HepG2 (cell line): Measurements from ENCODE around the gene MTSS2. TPM values are rescaled to one million over a fixed set of nuclear protein-coding genes. Genes with fewer than 3 reads are reported as not detected.

ENCODE experiments used
- FOXK1 ChIP-seq: sonication (generic); formaldehyde crosslinking; IDR thresholded peaks from 2 replicates; pipeline ENCODE4 v1.4.0; 2020; ENCODE audit warnings: low read depth, missing genetic modification reagents, borderline replicate concordance
- KLF12 ChIP-seq: sonication (generic); formaldehyde crosslinking; IDR thresholded peaks from 2 replicates; pipeline ENCODE4 v1.4.0; 2020; ENCODE audit warnings: missing genetic modification reagents, borderline replicate concordance
- KLF9 ChIP-seq: IDR thresholded peaks from 2 replicates; pipeline ENCODE4 v1.6.1; 2016; ENCODE audit warnings: low read depth
- MATR3 ChIP-seq: sonication (generic); formaldehyde crosslinking; IDR thresholded peaks from 2 replicates; pipeline ENCODE4 v1.4.0; 2020; ENCODE audit warnings: missing genetic modification reagents
- NCOA1 ChIP-seq: sonication (generic); formaldehyde crosslinking; IDR thresholded peaks from 2 replicates; pipeline ENCODE4 v1.9.0; 2021; ENCODE audit warnings: missing genetic modification reagents
- NCOA2 ChIP-seq: sonication (generic); formaldehyde crosslinking; IDR thresholded peaks from 2 replicates; pipeline ENCODE4 v1.8.0; 2022; ENCODE audit warnings: inconsistent platforms
- NFKB2 ChIP-seq: sonication (generic); formaldehyde crosslinking; IDR thresholded peaks from 2 replicates; pipeline ENCODE4 v1.4.0; 2020; ENCODE audit warnings: missing genetic modification reagents, borderline replicate concordance
- NR2F2 ChIP-seq: IDR thresholded peaks from 2 replicates; pipeline ENCODE4 v1.6.1; 2012; ENCODE audit warnings: low read depth, inconsistent platforms, borderline replicate concordance
- RBFOX2 ChIP-seq: fragments of 200-400 bp; formaldehyde crosslinking; IDR thresholded peaks from 2 replicates; pipeline ENCODE4 v1.6.1; 2017; ENCODE audit warnings: low read depth, mild to moderate bottlenecking, low read length
- SIX1 ChIP-seq: sonication (generic); formaldehyde crosslinking; IDR thresholded peaks from 2 replicates; pipeline ENCODE4 v1.4.0; 2020; ENCODE audit warnings: missing genetic modification reagents, borderline replicate concordance
- ZBTB3 ChIP-seq: sonication (generic); formaldehyde crosslinking; IDR thresholded peaks from 2 replicates; pipeline ENCODE4 v1.4.0; 2020; ENCODE audit warnings: low read depth, mild to moderate bottlenecking, moderate library complexity, missing genetic modification reagents, borderline replicate concordance
- ZNF3 ChIP-seq: IDR thresholded peaks from 2 replicates; pipeline ENCODE4 v1.7.0; 2017; ENCODE audit warnings: inconsistent platforms
- ZNF605 ChIP-seq: sonication (generic); formaldehyde crosslinking; IDR thresholded peaks from 2 replicates; pipeline ENCODE4 v1.8.0; 2022; ENCODE audit warnings: mild to moderate bottlenecking, missing genetic modification reagents
- polyA plus RNA-seq, 8 experiments: library from polyadenylated mRNA; depleted of rRNA in 3 of 8; stranded (reverse) in 7 of 8; unstranded in 1 of 8; fragments of >200 nt; fragmentation: Illumina TruSeq in 4 of 8; extraction: Trizol in 4 of 8; gene quantifications; 2 replicates each; pipeline versions ENCODE4 v1.2.1 to v1.2.3, GENCODE V29; 2011 to 2016; ENCODE audit warnings: low read depth in 4 of 8, missing spikeins in 1 of 8, mixed read lengths in 1 of 8; ENCODE audit not compliant: insufficient read depth in 1 of 8
- total RNA-seq, 5 experiments: library from RNA; depleted of rRNA; stranded (reverse); fragments of >200 nt; fragmentation: Illumina TruSeq; extraction: Trizol; gene quantifications; 2 replicates each; pipeline ENCODE4 v1.2.3, GENCODE V29; 2016; ENCODE audit warnings: low read depth in 1 of 5
- TF ChIP-seq, protein P1 (sequence below): sonication (generic); formaldehyde crosslinking; IDR thresholded peaks from 2 replicates; pipeline ENCODE4 v1.5.0; 2020; ENCODE audit warnings: missing genetic modification reagents, mild to moderate bottlenecking, borderline replicate concordance
- TF ChIP-seq, protein P2 (sequence below): IDR thresholded peaks from 2 replicates; pipeline ENCODE4 v1.6.1; 2018; ENCODE audit warnings: missing genetic modification reagents, mild to moderate bottlenecking, missing compliant biosample characterization
- TF ChIP-seq, protein P3 (sequence below): sonication (generic); formaldehyde crosslinking; IDR thresholded peaks from 2 replicates; pipeline ENCODE4 v1.9.0; 2021; ENCODE audit warnings: missing genetic modification reagents, mild to moderate bottlenecking, borderline replicate concordance
- TF ChIP-seq, protein P4 (sequence below): IDR thresholded peaks from 2 replicates; pipeline ENCODE4 v1.6.1; 2016; ENCODE audit warnings: low read depth
- TF ChIP-seq, protein P5 (sequence below): sonication (generic); formaldehyde crosslinking; IDR thresholded peaks from 2 replicates; pipeline ENCODE4 v1.5.0; 2020; ENCODE audit warnings: mild to moderate bottlenecking, missing genetic modification reagents
- TF ChIP-seq, protein P6 (sequence below): sonication (generic); formaldehyde crosslinking; IDR thresholded peaks from 2 replicates; pipeline ENCODE4 v1.8.0; 2022; ENCODE audit warnings: missing genetic modification reagents, mild to moderate bottlenecking, moderate library complexity, borderline replicate concordance

The MTSS2 gene
- total and polyA plus RNA-seq, 2 of the 13 experiments (the other 11 are each of a cell fraction or from before 2014, with no cell fraction given): 132 to 242 TPM

DNA sequence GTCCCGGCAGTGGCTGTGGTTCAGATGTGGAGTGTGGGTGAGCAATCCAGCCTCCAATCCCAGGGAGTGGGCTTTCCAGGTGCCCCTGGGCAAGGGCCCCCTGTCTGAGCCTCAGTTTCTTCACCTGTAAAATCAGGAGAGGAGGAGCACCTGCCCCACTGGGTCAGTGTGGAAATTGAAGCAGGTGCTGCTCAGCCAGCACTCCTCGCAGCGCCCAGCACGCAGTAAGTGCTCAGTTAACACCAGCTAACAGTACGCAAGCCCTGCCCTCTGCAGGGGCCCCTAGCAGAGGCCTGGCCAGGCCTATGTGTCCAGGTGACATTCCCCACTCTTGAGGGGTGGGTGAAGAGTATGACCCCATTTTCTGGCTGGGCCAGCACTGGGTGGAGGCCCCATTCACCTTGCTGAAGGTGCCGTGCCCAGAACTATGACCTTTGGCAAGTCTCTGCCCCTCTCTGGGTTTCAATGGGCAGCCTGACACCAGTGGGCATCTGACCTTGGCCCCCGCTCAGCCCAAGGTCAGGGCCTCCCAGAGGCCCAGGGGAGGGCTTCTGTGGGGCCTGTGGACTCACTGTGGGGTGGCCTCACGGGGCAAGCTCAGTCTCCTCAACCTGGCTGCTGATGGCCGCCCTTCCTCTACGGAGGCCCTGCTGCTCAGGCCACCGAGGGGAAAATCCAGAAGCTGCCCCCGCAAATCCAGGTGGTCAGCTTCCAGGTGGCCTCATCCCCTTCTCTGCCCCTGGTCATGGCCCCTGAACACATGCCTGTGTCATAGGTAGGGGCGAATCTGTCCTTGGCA, 2.5 kb downstream of the MTSS2 start (continued):
- TF ChIP-seq, protein P1, sequence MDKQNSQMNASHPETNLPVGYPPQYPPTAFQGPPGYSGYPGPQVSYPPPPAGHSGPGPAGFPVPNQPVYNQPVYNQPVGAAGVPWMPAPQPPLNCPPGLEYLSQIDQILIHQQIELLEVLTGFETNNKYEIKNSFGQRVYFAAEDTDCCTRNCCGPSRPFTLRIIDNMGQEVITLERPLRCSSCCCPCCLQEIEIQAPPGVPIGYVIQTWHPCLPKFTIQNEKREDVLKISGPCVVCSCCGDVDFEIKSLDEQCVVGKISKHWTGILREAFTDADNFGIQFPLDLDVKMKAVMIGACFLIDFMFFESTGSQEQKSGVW (CRISPR knock-in tag): no peak
- TF ChIP-seq NCOA2 (peak; percentile 65), KLF9 (CRISPR knock-in tag) (no peak), ZNF3 (CRISPR knock-in tag) (no peak), NCOA1 (CRISPR knock-in tag) (no peak), NR2F2 (peak; percentile 51; the same call in 1 of the 2 replicates), SIX1 (CRISPR knock-in tag) (no peak), NFKB2 (CRISPR knock-in tag) (peak; percentile 80; the same call in 1 of the 2 replicates), ZBTB3 (0 out of 2 replicates have a peak, but pooled peaks have one; percentile 45), KLF12 (CRISPR knock-in tag) (peak; percentile 82), RBFOX2 (peak; percentile 87), ZNF605 (CRISPR knock-in tag) (no peak), MATR3 (CRISPR knock-in tag) (no peak), FOXK1 (CRISPR knock-in tag) (no peak)
- TF ChIP-seq, protein P2, sequence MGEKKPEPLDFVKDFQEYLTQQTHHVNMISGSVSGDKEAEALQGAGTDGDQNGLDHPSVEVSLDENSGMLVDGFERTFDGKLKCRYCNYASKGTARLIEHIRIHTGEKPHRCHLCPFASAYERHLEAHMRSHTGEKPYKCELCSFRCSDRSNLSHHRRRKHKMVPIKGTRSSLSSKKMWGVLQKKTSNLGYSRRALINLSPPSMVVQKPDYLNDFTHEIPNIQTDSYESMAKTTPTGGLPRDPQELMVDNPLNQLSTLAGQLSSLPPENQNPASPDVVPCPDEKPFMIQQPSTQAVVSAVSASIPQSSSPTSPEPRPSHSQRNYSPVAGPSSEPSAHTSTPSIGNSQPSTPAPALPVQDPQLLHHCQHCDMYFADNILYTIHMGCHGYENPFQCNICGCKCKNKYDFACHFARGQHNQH (CRISPR knock-in tag): no peak; the same call in 1 of the 2 replicates
- TF ChIP-seq, protein P3, sequence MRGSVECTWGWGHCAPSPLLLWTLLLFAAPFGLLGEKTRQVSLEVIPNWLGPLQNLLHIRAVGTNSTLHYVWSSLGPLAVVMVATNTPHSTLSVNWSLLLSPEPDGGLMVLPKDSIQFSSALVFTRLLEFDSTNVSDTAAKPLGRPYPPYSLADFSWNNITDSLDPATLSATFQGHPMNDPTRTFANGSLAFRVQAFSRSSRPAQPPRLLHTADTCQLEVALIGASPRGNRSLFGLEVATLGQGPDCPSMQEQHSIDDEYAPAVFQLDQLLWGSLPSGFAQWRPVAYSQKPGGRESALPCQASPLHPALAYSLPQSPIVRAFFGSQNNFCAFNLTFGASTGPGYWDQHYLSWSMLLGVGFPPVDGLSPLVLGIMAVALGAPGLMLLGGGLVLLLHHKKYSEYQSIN: no peak
- TF ChIP-seq, protein P4, sequence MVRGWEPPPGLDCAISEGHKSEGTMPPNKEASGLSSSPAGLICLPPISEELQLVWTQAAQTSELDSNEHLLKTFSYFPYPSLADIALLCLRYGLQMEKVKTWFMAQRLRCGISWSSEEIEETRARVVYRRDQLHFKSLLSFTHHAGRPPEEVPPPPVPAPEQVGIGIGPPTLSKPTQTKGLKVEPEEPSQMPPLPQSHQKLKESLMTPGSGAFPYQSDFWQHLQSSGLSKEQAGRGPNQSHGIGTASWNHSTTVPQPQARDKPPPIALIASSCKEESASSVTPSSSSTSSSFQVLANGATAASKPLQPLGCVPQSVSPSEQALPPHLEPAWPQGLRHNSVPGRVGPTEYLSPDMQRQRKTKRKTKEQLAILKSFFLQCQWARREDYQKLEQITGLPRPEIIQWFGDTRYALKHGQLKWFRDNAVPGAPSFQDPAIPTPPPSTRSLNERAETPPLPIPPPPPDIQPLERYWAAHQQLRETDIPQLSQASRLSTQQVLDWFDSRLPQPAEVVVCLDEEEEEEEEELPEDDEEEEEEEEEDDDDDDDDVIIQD (CRISPR knock-in tag): no peak
- TF ChIP-seq, protein P5, sequence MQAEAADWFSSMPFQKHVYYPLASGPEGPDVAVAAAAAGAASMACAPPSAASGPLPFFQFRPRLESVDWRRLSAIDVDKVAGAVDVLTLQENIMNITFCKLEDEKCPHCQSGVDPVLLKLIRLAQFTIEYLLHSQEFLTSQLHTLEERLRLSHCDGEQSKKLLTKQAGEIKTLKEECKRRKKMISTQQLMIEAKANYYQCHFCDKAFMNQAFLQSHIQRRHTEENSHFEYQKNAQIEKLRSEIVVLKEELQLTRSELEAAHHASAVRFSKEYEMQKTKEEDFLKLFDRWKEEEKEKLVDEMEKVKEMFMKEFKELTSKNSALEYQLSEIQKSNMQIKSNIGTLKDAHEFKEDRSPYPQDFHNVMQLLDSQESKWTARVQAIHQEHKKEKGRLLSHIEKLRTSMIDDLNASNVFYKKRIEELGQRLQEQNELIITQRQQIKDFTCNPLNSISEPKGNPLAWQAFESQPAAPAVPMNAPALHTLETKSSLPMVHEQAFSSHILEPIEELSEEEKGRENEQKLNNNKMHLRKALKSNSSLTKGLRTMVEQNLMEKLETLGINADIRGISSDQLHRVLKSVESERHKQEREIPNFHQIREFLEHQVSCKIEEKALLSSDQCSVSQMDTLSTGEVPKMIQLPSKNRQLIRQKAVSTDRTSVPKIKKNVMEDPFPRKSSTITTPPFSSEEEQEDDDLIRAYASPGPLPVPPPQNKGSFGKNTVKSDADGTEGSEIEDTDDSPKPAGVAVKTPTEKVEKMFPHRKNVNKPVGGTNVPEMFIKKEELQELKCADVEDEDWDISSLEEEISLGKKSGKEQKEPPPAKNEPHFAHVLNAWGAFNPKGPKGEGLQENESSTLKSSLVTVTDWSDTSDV (CRISPR knock-in tag): no peak
- TF ChIP-seq, protein P6, sequence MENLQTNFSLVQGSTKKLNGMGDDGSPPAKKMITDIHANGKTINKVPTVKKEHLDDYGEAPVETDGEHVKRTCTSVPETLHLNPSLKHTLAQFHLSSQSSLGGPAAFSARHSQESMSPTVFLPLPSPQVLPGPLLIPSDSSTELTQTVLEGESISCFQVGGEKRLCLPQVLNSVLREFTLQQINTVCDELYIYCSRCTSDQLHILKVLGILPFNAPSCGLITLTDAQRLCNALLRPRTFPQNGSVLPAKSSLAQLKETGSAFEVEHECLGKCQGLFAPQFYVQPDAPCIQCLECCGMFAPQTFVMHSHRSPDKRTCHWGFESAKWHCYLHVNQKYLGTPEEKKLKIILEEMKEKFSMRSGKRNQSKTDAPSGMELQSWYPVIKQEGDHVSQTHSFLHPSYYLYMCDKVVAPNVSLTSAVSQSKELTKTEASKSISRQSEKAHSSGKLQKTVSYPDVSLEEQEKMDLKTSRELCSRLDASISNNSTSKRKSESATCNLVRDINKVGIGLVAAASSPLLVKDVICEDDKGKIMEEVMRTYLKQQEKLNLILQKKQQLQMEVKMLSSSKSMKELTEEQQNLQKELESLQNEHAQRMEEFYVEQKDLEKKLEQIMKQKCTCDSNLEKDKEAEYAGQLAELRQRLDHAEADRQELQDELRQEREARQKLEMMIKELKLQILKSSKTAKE: 0 out of 2 replicates have a peak, but pooled peaks have one; percentile 14
